SU-DHL-6 (cell line): ENCODE measurements around the gene MPND.

Experiments
- CTCF ChIP-seq: fragments of 200-600 bp; sonication (generic); IDR thresholded peaks from one replicate; pipeline ENCODE4 v1.5.1; 2017; ENCODE audit warnings: antibody characterized with exemption, mild to moderate bottlenecking, low read length, moderate library complexity; ENCODE audit not compliant: insufficient read depth, poor library complexity, severe bottlenecking
- EZH2phosphoT487 ChIP-seq: fragments of 200-600 bp; sonication (generic), shearing (Covaris generic); conservative IDR thresholded peaks from 2 replicates; pipeline ENCODE4 v1.6.1; 2018; ENCODE audit warnings: mild to moderate bottlenecking, antibody characterized with exemption, low read length, moderate library complexity, mixed read lengths

- no peak for TF ChIP-seq EZH2phosphoT487
- no peak for TF ChIP-seq CTCF
Observed at GRCh38 chr19:4375164-4376027, 32.0 kb downstream of the MPND start.
